Neuronal stem cell (in vitro differentiated cells): ENCODE data around the gene ACAD10.
A peak's percentile ranks its signal among the peaks of the same experiment; 100 is the strongest.
"Not testable (repeated sequence)": the region's sequence is repeated elsewhere in the genome, so short reads cannot be mapped to it uniquely, and the experiment has no call there.

Experiments used
- DNase-seq: peaks from one replicate; pipeline ENCODE4 v3.0.0-alpha.2; 2013; ENCODE audit warnings: low spot score
- H2AFZ ChIP-seq: one replicate; pipeline ENCODE4 v1.6.1; 2013; ENCODE audit warnings: mild to moderate bottlenecking, low read length, inconsistent platforms
- H2AK5ac ChIP-seq: 2 replicates; pipeline ENCODE4 v1.6.1; 2013; ENCODE audit warnings: low read depth, mild to moderate bottlenecking, inconsistent platforms, low read length, moderate library complexity, mixed read lengths
- H2BK120ac ChIP-seq: 2 replicates; pipeline ENCODE4 v1.6.1; 2013; ENCODE audit warnings: low read depth, mild to moderate bottlenecking, inconsistent platforms, low read length, moderate library complexity, mixed read lengths
- H2BK12ac ChIP-seq: one replicate; pipeline ENCODE4 v1.6.1; 2013; ENCODE audit warnings: low read length, inconsistent platforms
- H2BK15ac ChIP-seq: 2 replicates; pipeline ENCODE4 v1.6.1; 2013; ENCODE audit warnings: mild to moderate bottlenecking, low read length, inconsistent platforms, mixed read lengths
- H2BK5ac ChIP-seq: one replicate; pipeline ENCODE4 v1.6.1; 2013; ENCODE audit warnings: inconsistent platforms, mild to moderate bottlenecking, low read length, moderate library complexity
- H3K14ac ChIP-seq: one replicate; pipeline ENCODE4 v1.6.1; 2013; ENCODE audit warnings: low read length, inconsistent platforms
- H3K18ac ChIP-seq: 2 replicates; pipeline ENCODE4 v1.6.1; 2013; ENCODE audit warnings: low read length, inconsistent platforms
- H3K23ac ChIP-seq: 2 replicates; pipeline ENCODE4 v1.6.1; 2013; ENCODE audit warnings: low read depth, mild to moderate bottlenecking, mixed read lengths, low read length, inconsistent platforms; ENCODE audit not compliant: poor library complexity
- H3K27ac ChIP-seq: replicated peaks from 3 replicates; pipeline ENCODE4 v1.5.1; 2013; ENCODE audit warnings: low read length, inconsistent platforms
- H3K27me3 ChIP-seq, 3 experiments: 2 replicates each; pipeline ENCODE4 v1.6.1; 2013; ENCODE audit warnings: low read length in 3 of 3, mild to moderate bottlenecking in 2 of 3, inconsistent platforms in 1 of 3, low read depth in 1 of 3, mixed read lengths in 1 of 3, moderate library complexity in 1 of 3; ENCODE audit not compliant: control insufficient read depth in 3 of 3, insufficient read depth in 3 of 3
- H3K36me3 ChIP-seq, 2 donors: replicated peaks in 1 of 2; 2 replicates each; pipeline ENCODE4 v1.6.1; 2013; ENCODE audit warnings: low read length in 2 of 2; ENCODE audit not compliant: control insufficient read depth in 2 of 2, insufficient read depth in 2 of 2
- H3K4ac ChIP-seq: 2 replicates; pipeline ENCODE4 v1.6.1; 2013; ENCODE audit warnings: inconsistent platforms, mild to moderate bottlenecking, low read length, moderate library complexity
- H3K4me1 ChIP-seq, 2 donors: 1 replicate in 1 of 2; 2 replicates in 1 of 2; pipeline ENCODE4 v1.6.1; 2013; ENCODE audit warnings: low read length in 2 of 2, low read depth in 1 of 2; ENCODE audit not compliant: control insufficient read depth in 2 of 2, insufficient read depth in 1 of 2
- H3K4me2 ChIP-seq: one replicate; pipeline ENCODE4 v1.6.1; 2013; ENCODE audit warnings: mild to moderate bottlenecking, low read length, inconsistent platforms; ENCODE audit not compliant: insufficient read depth, poor library complexity, severe bottlenecking
- H3K4me3 ChIP-seq, 2 donors: 2 replicates each; pipeline ENCODE4 v1.5.1; 2013; ENCODE audit warnings: low read length in 2 of 2, mild to moderate bottlenecking in 2 of 2, inconsistent platforms in 1 of 2, moderate library complexity in 1 of 2
- H3K79me1 ChIP-seq: one replicate; pipeline ENCODE4 v1.6.1; 2013; ENCODE audit warnings: low read depth, mild to moderate bottlenecking, inconsistent platforms, low read length, moderate library complexity
- H3K9ac ChIP-seq: one replicate; pipeline ENCODE4 v1.6.1; 2013; ENCODE audit warnings: mild to moderate bottlenecking, low read depth, low read length, inconsistent platforms; ENCODE audit not compliant: poor library complexity
- H3K9me3 ChIP-seq, 2 donors: replicated peaks in 1 of 2; 2 replicates each; pipeline versions ENCODE3 to v1.6.1; 2013; ENCODE audit warnings: low read length in 2 of 2, mild to moderate bottlenecking in 2 of 2, inconsistent platforms in 1 of 2, low read depth in 1 of 2, mixed read lengths in 1 of 2, moderate library complexity in 1 of 2; ENCODE audit not compliant: control insufficient read depth in 2 of 2, insufficient read depth in 1 of 2
- H4K8ac ChIP-seq: one replicate; pipeline ENCODE4 v1.6.1; 2013; ENCODE audit warnings: low read depth, mild to moderate bottlenecking, inconsistent platforms, low read length, moderate library complexity
- H4K91ac ChIP-seq: one replicate; pipeline ENCODE4 v1.6.1; 2013; ENCODE audit warnings: low read length, low read depth, mild to moderate bottlenecking, inconsistent platforms; ENCODE audit not compliant: poor library complexity
- WGBS, 2 donors: extraction: QIAGEN DNeasy Blood & Tissue Kit; methylation state at CpG; one replicate each; pipeline ENCODE4 v1.1.7; 2013; ENCODE audit warnings: missing lambda C conversion rate in 2 of 2, mixed read lengths in 1 of 2; ENCODE audit not compliant: insufficient read length in 2 of 2, insufficient replicate concordance in 1 of 2; ENCODE audit errors: extremely low coverage in 2 of 2; 5-methylcytosine and 5-hydroxymethylcytosine counted together

The ACAD10 gene

GRCh38 chr12:111761706-111762105, 75.9 kb downstream of the ACAD10 start:
- no peak overlapping the region for H4K91ac ChIP-seq
- no peak overlapping the region for H2BK120ac ChIP-seq
- H3K9me3 ChIP-seq = peaks cover 2 to 6% of the 10 kb centered on the region in 2 donors
- no peak overlapping the region for H2BK15ac ChIP-seq
- H4K8ac ChIP-seq = no peak overlapping the region
- H2AFZ ChIP-seq = no peak overlapping the region
- H3K18ac ChIP-seq = no peak overlapping the region
- no peak overlapping the region for H3K9ac ChIP-seq
- H3K79me1 ChIP-seq = no peaks in the 10 kb centered on the region
- peaks cover 20 to 29% of the 10 kb centered on the region in 2 donors for H3K4me1 ChIP-seq
- no CpG with 5 or more reads among the region's 3 CpGs for WGBS, 2 donors
- H3K4me2 ChIP-seq = no peak overlapping the region
- no peak overlapping the region for H3K23ac ChIP-seq
- no peak overlapping the region for H3K4ac ChIP-seq
- no peak overlapping the region for H3K4me3 ChIP-seq
- no peak overlapping the region for H2BK12ac ChIP-seq
- H3K27me3 ChIP-seq = peaks cover 0 to 55% (median 2%) of the 10 kb centered on the region in 3 experiments
- H3K36me3 ChIP-seq = peaks cover 0 to 7% of the 10 kb centered on the region in 2 donors
- H3K27ac ChIP-seq = peak overlapping the region; percentile 68
- DNase-seq = peak; percentile 73
- H2AK5ac ChIP-seq = no peak overlapping the region
- no peak overlapping the region for H2BK5ac ChIP-seq
- no peak overlapping the region for H3K14ac ChIP-seq

GRCh38 chr12:111763552-111763951, 77.7 kb downstream of the ACAD10 start:
- not testable (repeated sequence) for DNase-seq, H3K4me2 ChIP-seq, H4K8ac ChIP-seq, H3K23ac ChIP-seq, H2AK5ac ChIP-seq, H3K18ac ChIP-seq, H2BK120ac ChIP-seq, H2BK5ac ChIP-seq, H2BK12ac ChIP-seq, H2BK15ac ChIP-seq, H3K36me3 ChIP-seq, H3K79me1 ChIP-seq, H3K4ac ChIP-seq, H3K9me3 ChIP-seq, H2AFZ ChIP-seq, H3K4me3 ChIP-seq, H3K27ac ChIP-seq, H3K14ac ChIP-seq, H4K91ac ChIP-seq, H3K9ac ChIP-seq
- Histone ChIP-seq H3K27me3 (peaks cover 0 to 70% (median 2%) of the 10 kb centered on the region in 3 experiments), H3K4me1 (peaks cover 14 to 24% of the 10 kb centered on the region in 2 donors)
- WGBS, 2 donors = no CpG with 5 or more reads among the region's 10 CpGs

GRCh38 chr12:111764120-111764821, 78.4 kb downstream of the ACAD10 start:
- Histone ChIP-seq H4K91ac (no peak overlapping the region), H3K9ac (no peak overlapping the region), H2BK12ac (no peak overlapping the region), H3K79me1 (no peaks in the 10 kb centered on the region), H2BK120ac (no peak overlapping the region), H3K4ac (no peak overlapping the region), H2AK5ac (no peak overlapping the region), H3K14ac (no peak overlapping the region), H3K4me3 (no peak overlapping the region), H3K4me1 (peaks cover 13 to 25% of the 10 kb centered on the region in 2 donors), H3K23ac (no peak overlapping the region), H3K4me2 (no peak overlapping the region), H3K36me3 (no peaks in the 10 kb centered on the region), H2BK5ac (no peak overlapping the region), H4K8ac (no peak overlapping the region), H2BK15ac (no peak overlapping the region), H3K18ac (no peak overlapping the region), H2AFZ (no peak overlapping the region), H3K27ac (no peak overlapping the region), H3K27me3 (peaks cover 0 to 68% (median 2%) of the 10 kb centered on the region in 3 experiments), H3K9me3 (peaks cover 2 to 6% of the 10 kb centered on the region in 2 donors)
- WGBS, 2 donors = no CpG with 5 or more reads among the region's 6 CpGs
- DNase-seq = no peak

- H2BK120ac ChIP-seq = peak within 1 kb of the TSS; percentile 73
- peak within 1 kb of the TSS; percentile 97 for H2AFZ ChIP-seq
- peaks cover 2% of the 10 kb centered on the region for H3K79me1 ChIP-seq
- peaks cover 11 to 18% of the 10 kb centered on the region in 2 donors for H3K4me1 ChIP-seq
- H2AK5ac ChIP-seq = peak within 1 kb of the TSS; percentile 60
- peak; percentile 83 for DNase-seq
- H2BK5ac ChIP-seq = peak within 1 kb of the TSS; percentile 58
- H2BK15ac ChIP-seq = peak within 1 kb of the TSS; percentile 69
- H3K23ac ChIP-seq = peak within 1 kb of the TSS; percentile 86
- peaks cover 0 to 4% of the 10 kb centered on the region in 2 donors for H3K36me3 ChIP-seq
- peak within 1 kb of the TSS; percentile 23 for H2BK12ac ChIP-seq
- no peak within 1 kb of the TSS for H4K91ac ChIP-seq
- H4K8ac ChIP-seq = no peak within 1 kb of the TSS
- peak within 1 kb of the TSS; percentile 99 for H3K18ac ChIP-seq
- H3K4me2 ChIP-seq = peak within 1 kb of the TSS; percentile 88
- H3K9me3 ChIP-seq = peaks cover 0 to 6% of the 10 kb centered on the region in 2 donors
- peak within 1 kb of the TSS; percentile 82 for H3K9ac ChIP-seq
- no peak within 1 kb of the TSS for H3K4ac ChIP-seq
- WGBS, 2 donors = no CpG with 5 or more reads among the region's 73 CpGs
- peak within 1 kb of the TSS; percentile 41 for H3K14ac ChIP-seq
- H3K4me3 ChIP-seq = peak within 1 kb of the TSS; percentile 58 to 85
- peak within 1 kb of the TSS; percentile 40 for H3K27ac ChIP-seq
- peaks cover 0 to 52% (median 2%) of the 10 kb centered on the region in 3 experiments for H3K27me3 ChIP-seq
These were observed 80.9 kb downstream of the ACAD10 start, which contains the start of gene ALDH2 for GRCh38 chr12:111766608-111767361. Gene ALDH2, plus strand, starts transcription at chr12:111766933. Its CDS starts 50 bp downstream, at chr12:111766983.
